ENCODE measurements around the gene ITPR3. TPM values are rescaled to one million over a fixed set of nuclear protein-coding genes. Genes with fewer than 3 reads are reported as not detected.

ITPR3 gene
- polyA plus RNA-seq, 3 donors, result 7.5 to 8.1 (median 7.6) TPM

DNA sequence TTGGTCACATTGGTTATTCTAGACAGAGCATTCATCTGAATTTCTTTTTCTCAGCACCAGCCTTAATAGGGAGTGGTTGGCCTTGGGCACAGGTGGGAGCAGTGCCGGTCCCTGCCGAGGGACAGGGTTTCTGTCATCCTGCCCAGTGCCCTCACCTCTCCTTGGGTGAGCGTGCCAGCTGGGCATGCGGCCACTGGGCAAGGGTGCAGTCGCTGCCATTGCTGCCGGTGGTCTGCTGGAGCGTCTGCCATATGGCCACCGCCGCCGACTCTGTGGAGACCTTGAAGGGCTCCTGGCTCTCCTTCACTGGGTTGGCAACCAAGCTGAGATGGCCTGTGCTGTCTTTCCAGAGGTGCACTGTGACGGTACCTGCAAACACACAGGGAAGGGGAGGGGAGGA lies 106.8 kb downstream of the ITPR3 start:
- DNase-seq (ENCODE audit: low read depth in 3 of 3, low spot score in 2 of 3), result no peak

DNA sequence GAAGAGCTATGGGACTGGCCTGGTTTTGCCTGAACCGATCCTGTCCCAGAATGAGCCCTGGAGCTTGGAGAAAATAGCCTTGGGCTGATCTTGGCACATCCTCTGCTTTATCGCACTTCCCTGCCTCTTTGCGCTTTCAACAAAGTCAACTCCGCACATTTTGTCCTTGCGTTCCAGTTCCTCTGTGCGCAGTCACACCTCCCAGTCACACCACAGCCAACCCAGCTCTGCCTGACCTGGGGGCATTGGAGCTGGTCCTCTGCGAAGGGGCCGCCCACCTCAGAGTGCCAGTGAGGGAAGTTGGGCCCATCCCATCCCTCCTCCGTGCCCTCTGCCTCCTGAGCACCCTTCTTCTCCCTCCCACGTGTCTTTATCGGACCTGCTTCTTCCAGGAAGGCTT lies 107.3 kb downstream of the ITPR3 start:
- no peak for DNase-seq (ENCODE audit: low read depth in 3 of 3, low spot score in 2 of 3)

- DNase-seq (ENCODE audit: low read depth in 3 of 3, low spot score in 2 of 3), result no peak
Observed at GRCh38 chr6:33729059-33729458, 107.9 kb downstream of the ITPR3 start.

GRCh38 chr6:33730611-33731010 lies 109.5 kb downstream of the ITPR3 start:
- no peak for DNase-seq (ENCODE audit: low read depth in 3 of 3, low spot score in 2 of 3)

DNA sequence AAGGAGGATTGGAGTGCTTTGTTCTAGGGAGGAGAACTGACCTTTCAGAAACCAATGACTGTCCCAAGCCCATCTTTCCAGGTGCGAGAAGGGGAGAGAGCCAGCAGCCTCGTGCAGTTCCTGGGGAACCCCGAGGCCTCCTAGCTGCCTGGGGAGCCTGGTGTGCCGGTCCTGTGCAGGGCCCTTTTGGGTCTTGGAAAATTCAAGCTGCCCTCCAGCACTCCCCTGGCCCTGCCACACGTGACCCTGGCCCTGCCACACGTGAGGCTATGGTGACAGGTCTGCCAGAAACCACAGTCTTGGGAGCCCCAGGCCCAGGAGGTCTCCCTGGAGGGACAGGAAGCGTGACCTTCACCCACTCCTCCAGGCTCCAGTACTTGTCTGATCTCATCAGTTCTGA lies 109.9 kb downstream of the ITPR3 start:
- DNase-seq (ENCODE audit: low read depth in 3 of 3, low spot score in 2 of 3), result no peak

GRCh38 chr6:33731751-33732282 lies 110.7 kb downstream of the ITPR3 start:
- DNase-seq (ENCODE audit: low read depth in 3 of 3, low spot score in 2 of 3), result no peak

DNA sequence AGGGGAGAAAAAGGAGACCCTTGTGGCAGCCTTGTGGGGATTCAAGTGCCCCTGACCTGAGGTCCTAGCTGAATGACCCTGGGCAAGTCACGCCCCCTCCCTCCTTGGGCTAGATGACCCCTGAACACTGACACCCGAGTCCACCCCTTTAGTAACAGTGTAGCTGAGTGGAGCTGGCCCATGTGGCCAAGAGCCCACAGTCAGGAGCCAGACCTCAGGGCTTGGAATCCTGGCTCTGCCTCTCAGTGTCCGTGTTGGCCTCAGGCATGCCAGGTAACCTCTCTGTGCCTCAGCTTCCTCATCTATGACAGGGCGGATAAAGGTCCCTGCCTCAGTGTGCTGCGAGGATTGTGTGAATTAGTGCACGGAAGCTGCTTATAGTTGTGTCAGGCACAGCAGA lies 111.3 kb downstream of the ITPR3 start:
- no peak for DNase-seq (ENCODE audit: low read depth in 3 of 3, low spot score in 2 of 3)

DNA sequence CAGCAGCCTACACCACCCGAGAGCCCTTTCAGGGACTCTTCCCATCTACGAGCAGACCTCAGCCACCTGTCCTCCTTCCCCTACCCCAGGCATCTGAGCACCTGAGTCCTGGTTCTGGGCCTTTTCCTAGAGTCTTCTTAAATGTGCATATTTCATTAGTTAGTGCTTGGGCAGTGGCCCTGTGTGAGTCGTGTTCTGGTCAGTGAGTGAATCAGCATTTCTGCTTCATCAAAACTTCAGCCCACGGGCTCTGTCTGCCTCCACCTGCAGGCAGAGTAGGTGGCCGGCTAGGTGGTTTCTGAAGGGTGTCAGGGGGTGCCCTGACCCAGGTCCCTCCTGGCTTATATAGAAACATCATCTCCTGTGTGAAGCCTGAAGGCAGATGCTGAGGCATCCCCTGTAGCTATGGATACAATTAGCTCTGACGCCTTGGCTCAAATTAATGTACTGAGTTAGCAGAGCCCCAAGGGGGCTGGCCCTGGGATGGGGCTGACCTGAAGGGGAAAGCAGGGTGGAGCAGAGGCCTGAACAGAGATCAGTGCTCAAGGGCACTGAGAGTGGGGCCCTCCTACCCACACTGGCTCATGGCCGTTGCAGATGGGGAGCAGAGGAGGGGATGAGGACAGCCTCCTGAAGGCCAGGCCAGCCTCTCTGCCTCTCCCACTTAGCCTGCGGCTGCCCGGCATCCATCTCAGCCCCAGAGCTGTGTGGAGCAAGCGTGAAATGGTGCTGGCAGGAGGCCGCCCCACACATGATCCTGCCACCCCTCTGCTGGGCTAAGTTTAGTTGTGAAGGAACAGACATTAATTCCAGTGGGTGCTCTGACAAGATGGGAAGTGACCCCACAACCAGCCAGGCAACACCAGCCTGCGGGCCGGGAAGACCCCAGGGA lies 111.9 kb downstream of the ITPR3 start:
- no peak for DNase-seq (ENCODE audit: low read depth in 3 of 3, low spot score in 2 of 3)

- no peak for DNase-seq (ENCODE audit: low read depth in 3 of 3, low spot score in 2 of 3)
Observed at GRCh38 chr6:33733709-33734007, 112.5 kb downstream of the ITPR3 start.

GRCh38 chr6:33735216-33735615 lies 114.1 kb downstream of the ITPR3 start:
- DNase-seq (ENCODE audit: low read depth in 3 of 3, low spot score in 2 of 3), result no peak

GRCh38 chr6:33737267-33738026 lies 116.3 kb downstream of the ITPR3 start:
- no peak for DNase-seq (ENCODE audit: low read depth in 3 of 3, low spot score in 2 of 3)

- DNase-seq (ENCODE audit: low read depth in 3 of 3, low spot score in 2 of 3), result no peak
Observed at GRCh38 chr6:33738153-33738552, 117.0 kb downstream of the ITPR3 start.

DNA sequence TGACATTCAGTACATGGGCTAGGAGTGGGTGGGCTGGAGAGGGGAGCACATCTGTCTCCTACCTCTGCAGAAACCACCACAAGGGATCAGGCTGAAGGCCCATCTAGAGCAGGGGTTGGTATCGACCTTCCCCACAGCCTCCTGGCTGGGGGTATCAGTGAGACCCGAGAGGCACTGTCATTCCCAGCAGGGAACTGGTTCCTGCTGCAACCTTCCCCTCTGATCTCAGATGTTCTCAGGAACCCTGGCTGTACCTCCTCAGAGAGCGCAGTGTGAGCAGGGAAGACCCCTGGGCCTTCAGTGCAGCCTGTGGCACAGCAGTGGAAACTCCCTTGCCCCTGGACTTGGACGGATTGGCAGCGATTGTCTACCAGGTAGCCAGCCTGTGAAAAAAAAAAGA lies 117.8 kb downstream of the ITPR3 start:
- DNase-seq (ENCODE audit: low read depth in 3 of 3, low spot score in 2 of 3), result no peak

DNA sequence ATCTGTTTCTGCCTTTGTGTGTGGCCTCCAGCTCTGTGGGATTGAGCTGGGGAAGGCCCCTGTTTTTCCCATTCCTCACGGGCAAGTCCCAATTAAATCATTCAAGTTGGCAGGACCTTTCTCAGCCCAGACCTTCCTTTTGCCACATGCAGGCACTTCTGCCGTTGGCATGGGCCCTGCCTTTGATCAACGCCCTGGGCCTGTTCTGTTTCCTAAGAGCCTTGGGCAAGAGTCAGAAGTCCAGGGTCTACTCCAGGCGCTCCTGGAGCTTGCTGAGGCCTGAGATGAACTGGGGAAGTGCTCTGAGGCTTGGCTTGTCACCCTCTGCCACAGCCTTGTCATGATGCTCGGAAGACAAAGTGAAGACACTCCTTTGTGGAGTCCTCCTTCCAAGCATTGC lies 118.4 kb downstream of the ITPR3 start:
- no peak for DNase-seq (ENCODE audit: low read depth in 3 of 3, low spot score in 2 of 3)

DNA sequence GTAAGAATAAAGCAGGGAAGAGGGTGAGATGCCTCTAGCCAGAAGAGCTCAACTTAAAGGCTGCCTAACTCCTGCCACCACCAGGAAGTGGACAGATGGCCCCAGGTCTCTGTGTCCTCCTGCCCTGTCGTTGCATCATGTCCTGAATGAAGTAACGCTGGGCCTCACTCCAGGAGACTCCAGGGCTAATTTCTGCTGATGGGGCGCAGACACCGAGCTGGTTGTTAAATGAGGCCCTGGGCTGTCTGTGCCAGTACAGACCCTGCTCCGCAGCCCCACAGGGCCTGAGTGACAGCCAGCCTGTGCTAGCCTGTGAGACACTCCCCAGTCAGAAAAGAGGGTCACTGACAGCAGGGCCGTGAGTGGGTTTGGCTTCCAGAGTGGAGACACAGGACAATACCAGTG lies 119.1 kb downstream of the ITPR3 start:
- DNase-seq (ENCODE audit: low read depth in 3 of 3, low spot score in 2 of 3), result no peak

DNA sequence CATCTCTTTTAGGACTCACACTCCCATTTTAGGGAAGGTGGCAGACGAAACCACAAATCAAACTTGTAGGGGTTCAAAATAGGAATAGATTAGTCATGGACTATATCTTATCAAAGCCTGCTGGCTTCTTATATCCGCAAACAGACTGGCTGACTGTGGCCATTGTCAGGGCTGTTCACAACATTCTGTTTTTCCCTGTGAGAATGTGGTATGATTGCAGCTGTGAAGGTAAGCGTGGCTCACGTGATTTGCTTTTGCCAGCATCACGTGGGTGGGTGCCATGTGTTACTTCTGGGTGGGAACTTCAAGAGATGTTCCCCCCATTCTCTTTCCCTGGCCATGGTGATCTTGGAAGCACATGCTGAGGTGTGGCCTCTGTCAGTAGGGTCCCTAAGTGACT lies 119.7 kb downstream of the ITPR3 start:
- no peak for DNase-seq (ENCODE audit: low read depth in 3 of 3, low spot score in 2 of 3)

- DNase-seq (ENCODE audit: low read depth in 3 of 3, low spot score in 2 of 3), result no peak
Observed at GRCh38 chr6:33742092-33742491, 121.0 kb downstream of the ITPR3 start.

- DNase-seq (ENCODE audit: low read depth in 3 of 3, low spot score in 2 of 3), result no peak
Observed at GRCh38 chr6:33742837-33743236, 121.7 kb downstream of the ITPR3 start.

DNA sequence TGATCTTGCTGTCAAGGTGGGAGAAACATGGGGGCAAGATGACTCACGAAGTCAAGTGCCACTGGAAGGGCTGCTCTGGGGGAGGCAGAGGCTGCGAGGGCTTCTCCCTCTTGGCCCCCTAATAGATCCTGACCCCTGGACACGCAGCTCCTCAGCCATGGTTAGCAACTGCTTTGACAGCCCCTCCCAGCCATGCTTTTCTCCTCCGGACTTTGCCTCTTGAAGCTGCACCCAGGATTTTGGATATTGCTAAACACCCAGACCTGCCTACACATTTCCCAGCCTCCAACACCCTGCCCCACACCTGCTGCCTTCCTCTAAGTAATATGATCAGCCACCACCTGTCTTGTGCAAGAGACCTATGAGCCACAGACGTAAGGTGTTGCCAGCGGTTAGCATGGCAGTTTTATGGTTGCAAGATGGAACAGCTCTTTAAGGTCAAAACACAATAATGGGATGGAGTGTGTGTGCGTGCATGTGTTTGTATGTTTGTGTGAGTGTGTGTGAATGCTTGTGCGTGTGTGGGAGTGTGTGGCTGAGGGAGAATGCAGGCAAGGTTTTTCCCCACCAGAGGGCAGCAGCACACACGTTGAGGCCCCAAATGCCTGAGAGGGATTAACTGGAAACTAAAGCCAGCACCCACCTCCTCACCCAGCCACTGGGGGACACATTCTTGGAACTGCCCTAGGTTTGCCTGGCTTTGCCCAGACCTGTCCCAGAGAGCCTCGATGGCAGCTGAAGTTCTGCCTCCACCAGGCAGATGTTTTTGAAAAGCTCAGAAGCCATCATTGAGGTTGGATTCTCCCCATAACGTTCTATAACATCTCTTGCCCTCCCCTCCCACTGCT lies 123.1 kb downstream of the ITPR3 start:
- peak in 2 of 3 donors; percentile 67 to 76 for DNase-seq (ENCODE audit: low read depth in 3 of 3, low spot score in 2 of 3)

DNA sequence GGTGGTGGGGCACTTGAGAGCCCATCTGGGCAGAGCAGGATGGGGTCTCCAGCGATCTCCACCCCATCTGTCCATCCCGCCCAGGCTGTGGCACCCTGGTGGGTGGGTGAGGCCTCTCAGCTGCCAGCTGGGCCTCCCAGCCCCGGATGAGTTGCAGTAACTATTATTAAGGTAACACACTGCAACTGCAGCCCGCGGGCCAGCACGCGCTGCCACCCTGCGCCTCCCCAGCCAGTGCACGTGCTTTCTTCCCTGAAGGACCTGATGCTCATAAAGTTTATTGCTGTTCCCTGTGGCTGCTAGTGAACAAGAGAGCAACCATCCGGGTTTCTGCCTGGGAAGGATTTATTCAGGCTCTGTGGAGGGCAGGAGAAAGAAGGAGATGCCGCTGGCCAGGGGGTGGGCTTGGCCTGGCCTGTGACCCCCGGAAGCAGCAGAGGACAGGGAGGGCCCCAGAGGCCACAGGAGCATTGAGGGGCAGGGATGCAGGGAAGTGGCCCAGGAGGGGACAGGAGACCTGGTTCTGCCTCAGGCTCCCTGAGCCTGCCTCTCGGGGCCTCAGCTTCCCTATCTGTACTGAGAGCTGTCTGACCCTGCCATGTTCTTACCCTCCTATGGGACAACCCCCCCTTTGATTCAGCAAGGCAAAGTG lies 123.9 kb downstream of the ITPR3 start:
- DNase-seq (ENCODE audit: low read depth in 3 of 3, low spot score in 2 of 3), result no peak

DNA sequence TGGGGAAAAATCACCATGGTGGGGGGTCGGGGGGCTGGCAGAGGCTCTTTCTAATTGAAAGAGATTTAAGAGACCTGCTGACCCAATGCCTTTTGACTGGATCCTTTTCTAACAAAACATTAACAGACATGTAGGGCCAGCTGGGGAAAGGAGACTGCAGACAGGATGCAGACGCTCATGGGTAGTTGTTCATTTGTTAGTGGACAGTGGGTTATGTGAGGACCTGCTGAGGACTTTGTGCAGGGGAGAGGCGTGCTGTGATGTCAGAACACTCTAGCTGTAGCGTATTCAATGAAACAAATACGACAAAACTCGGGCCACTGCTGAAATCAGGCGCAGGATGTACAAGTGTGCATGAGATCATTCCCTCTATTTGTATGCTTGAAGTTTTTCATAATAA lies 124.4 kb downstream of the ITPR3 start:
- no peak for DNase-seq (ENCODE audit: low read depth in 3 of 3, low spot score in 2 of 3)
